Anterior cingulate cortex (tissue), 58 donors: ENCODE results near the gene ASCC1.
"Not testable (repeated sequence)": the region's sequence is repeated elsewhere in the genome, so short reads cannot be mapped to it uniquely, and the experiment has no call there.

Experiments
- DNase-seq, 58 donors: peaks; one replicate each; lab custom pipeline; 2025; lab: John Stamatoyannopoulos, UW

Gene ASCC1

GRCh38 chr10:72134785-72135767 is 81.0 kb downstream of the ASCC1 start:
- DNase-seq: no peak

- no peak for DNase-seq
Measured at GRCh38 chr10:72133517-72133916, 82.6 kb downstream of the ASCC1 start.

GRCh38 chr10:72132854-72133253 is 83.2 kb downstream of the ASCC1 start:
- DNase-seq: no peak

GRCh38 chr10:72127571-72127970 is 88.5 kb downstream of the ASCC1 start:
- no peak for DNase-seq

- DNase-seq: no peak
Measured at GRCh38 chr10:72126872-72127232, 89.2 kb downstream of the ASCC1 start.

GRCh38 chr10:72126184-72126871 is 89.7 kb downstream of the ASCC1 start:
- no peak for DNase-seq

GRCh38 chr10:72124989-72125388 is 91.1 kb downstream of the ASCC1 start:
- DNase-seq: peak in 2 of 58 donors; percentile 8 to 19

GRCh38 chr10:72124381-72124780 is 91.7 kb downstream of the ASCC1 start:
- no peak for DNase-seq

- DNase-seq: no peak
Measured at GRCh38 chr10:72123616-72124015, 92.5 kb downstream of the ASCC1 start.

- no peak for DNase-seq
Measured at GRCh38 chr10:72122221-72122620, 93.9 kb downstream of the ASCC1 start.

GRCh38 chr10:72121389-72121788 is 94.7 kb downstream of the ASCC1 start:
- no peak for DNase-seq

- no peak for DNase-seq
Measured at GRCh38 chr10:72116372-72116771, 99.7 kb downstream of the ASCC1 start.

GRCh38 chr10:72114706-72115450 is 101.2 kb downstream of the ASCC1 start:
- no peak for DNase-seq

GRCh38 chr10:72110673-72111401 is 105.2 kb downstream of the ASCC1 start:
- DNase-seq: no peak

GRCh38 chr10:72109636-72110157 is 106.4 kb downstream of the ASCC1 start:
- no peak for DNase-seq

GRCh38 chr10:72108830-72109635 is 107.0 kb downstream of the ASCC1 start:
- DNase-seq: no peak

GRCh38 chr10:72108004-72108370 is 108.1 kb downstream of the ASCC1 start:
- DNase-seq: not testable (repeated sequence)

- no peak for DNase-seq
Measured at GRCh38 chr10:72107325-72108003, 108.6 kb downstream of the ASCC1 start.

- no peak for DNase-seq
Measured at GRCh38 chr10:72106896-72107295, 109.2 kb downstream of the ASCC1 start.
